ENCODE data around the gene ENPP1. TPM values are rescaled to one million over a fixed set of nuclear protein-coding genes. Genes with fewer than 3 reads are reported as not detected.

Gene ENPP1
- total and polyA plus RNA-seq, 2 experiments from 2014 or later = 34.2 to 53.7 TPM

DNA sequence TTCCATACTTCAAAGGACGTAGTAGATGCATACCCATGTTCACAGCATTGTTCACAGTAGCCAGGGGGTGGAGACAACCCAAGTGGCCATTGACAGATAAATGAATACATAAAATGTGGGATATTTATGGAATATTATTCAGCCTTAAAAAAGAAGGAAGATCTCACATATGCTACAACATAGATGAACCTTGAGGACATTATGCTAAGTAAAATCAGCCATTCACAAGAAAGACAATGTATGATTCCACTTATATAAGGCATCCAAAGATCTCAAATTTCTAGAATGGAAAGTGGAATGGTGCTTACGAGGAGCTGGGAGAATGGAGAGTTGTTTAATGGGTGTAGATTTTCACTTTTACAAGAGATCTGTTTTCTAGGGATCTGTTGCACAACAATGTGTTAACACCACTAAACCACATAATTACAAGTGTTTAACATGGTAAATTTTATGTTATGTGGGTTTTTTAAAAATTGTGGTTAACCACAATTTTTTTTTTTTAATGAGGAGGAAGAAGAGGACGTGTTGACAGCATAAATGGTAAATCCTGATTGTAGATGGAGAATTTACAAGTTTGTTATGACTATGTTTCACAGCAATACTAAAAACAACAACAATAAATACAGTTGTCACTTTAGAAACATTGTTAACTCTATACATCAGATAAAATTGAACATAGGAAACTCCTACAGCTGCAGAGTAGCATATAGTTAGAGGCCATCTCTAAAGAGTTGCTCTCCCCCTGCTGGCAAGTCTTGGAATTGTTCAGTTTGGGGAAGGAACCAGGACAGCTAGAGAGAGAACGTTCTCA is 101.8 kb downstream of the ENPP1 start:
- peak; percentile 72 for DNase-seq
- H2AFZ ChIP-seq = no peak overlapping the region
- no peak overlapping the region for H3K27ac ChIP-seq
- H3K36me3 ChIP-seq (ENCODE audit: low read depth) = no peaks in the 10 kb centered on the region
- peaks cover 2% of the 10 kb centered on the region; the same call in 1 of the 2 replicates for H3K4me1 ChIP-seq (ENCODE audit: insufficient read depth)
- no peaks in the 10 kb centered on the region for H3K79me2 ChIP-seq (ENCODE audit: insufficient read depth)
- no peaks in the 10 kb centered on the region for H3K27me3 ChIP-seq (replicated peaks; ENCODE audit: insufficient read depth)
- no peak overlapping the region for H3K4me2 ChIP-seq (ENCODE audit: unreplicated experiment)
- no peak overlapping the region for H3K4me3 ChIP-seq
- 67 to 74% methylated on average over 4 of the region's 4 CpGs for WGBS, 2 experiments (ENCODE audit: low coverage in 1 of 2, low lambda C conversion rate in 2 of 2, missing lambda C conversion rate in 2 of 2)
- H3K9ac ChIP-seq = no peak overlapping the region
- no peaks in the 10 kb centered on the region for H3F3A ChIP-seq (ENCODE audit: insufficient read depth)
- H3K9me3 ChIP-seq (ENCODE audit: low read depth) = no peaks in the 10 kb centered on the region
- H3K9me2 ChIP-seq (ENCODE audit: insufficient read depth) = no peaks in the 10 kb centered on the region
- in situ Hi-C loops (cut with MboI) = loop anchor here (10.0 to 25.0 kb wide), 2 partner anchors 215 to 878 kb away; partner anchors contain the start of gene SLC18B1
- H4K20me1 ChIP-seq (ENCODE audit: insufficient read depth) = no peaks in the 10 kb centered on the region
- TF ChIP-seq EZH2phosphoT487 (IDR thresholded peaks at IDR 0.05; ENCODE audit: insufficient read depth, low read depth) (0 out of 2 replicates have a peak, but pooled peaks have one; percentile 76), EZH2 (IDR thresholded peaks at IDR 0.05; ENCODE audit: insufficient read depth, poor library complexity, severe bottlenecking) (no peak)

DNA sequence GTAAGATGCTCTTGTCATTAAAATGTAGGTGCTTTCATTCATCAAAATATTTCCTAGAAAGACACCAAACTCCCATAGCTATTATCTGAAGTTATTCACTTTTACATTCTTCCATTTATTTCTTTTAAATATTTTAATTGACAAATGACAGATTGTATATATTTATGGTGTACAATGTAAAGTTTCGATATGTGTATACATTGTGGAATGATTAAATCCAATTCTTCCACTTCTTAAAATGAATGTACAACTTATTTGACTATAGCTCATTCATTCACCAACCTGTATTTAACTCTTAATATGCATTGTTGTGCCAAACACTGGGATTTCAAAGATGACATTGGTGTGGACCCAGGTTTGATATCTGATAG is 102.4 kb downstream of the ENPP1 start:
- Histone ChIP-seq H3K9me3 (ENCODE audit: low read depth) (no peaks in the 10 kb centered on the region), H3K4me1 (ENCODE audit: insufficient read depth) (peaks cover 6% of the 10 kb centered on the region; the same call in 1 of the 2 replicates), H3K36me3 (ENCODE audit: low read depth) (no peaks in the 10 kb centered on the region), H3K4me2 (ENCODE audit: unreplicated experiment) (no peak overlapping the region), H3K27me3 (replicated peaks; ENCODE audit: insufficient read depth) (no peaks in the 10 kb centered on the region), H3K79me2 (ENCODE audit: insufficient read depth) (no peaks in the 10 kb centered on the region), H3K9ac (no peak overlapping the region), H2AFZ (no peak overlapping the region), H3F3A (ENCODE audit: insufficient read depth) (no peaks in the 10 kb centered on the region), H4K20me1 (ENCODE audit: insufficient read depth) (no peaks in the 10 kb centered on the region), H3K27ac (no peak overlapping the region), H3K9me2 (ENCODE audit: insufficient read depth) (no peaks in the 10 kb centered on the region), H3K4me3 (no peak overlapping the region)
- no peak for TF ChIP-seq EZH2phosphoT487 (IDR thresholded peaks at IDR 0.05; ENCODE audit: insufficient read depth, low read depth)
- TF ChIP-seq EZH2 (IDR thresholded peaks at IDR 0.05; ENCODE audit: insufficient read depth, poor library complexity, severe bottlenecking) = no peak
- WGBS, 2 experiments (ENCODE audit: low coverage in 1 of 2, low lambda C conversion rate in 2 of 2, missing lambda C conversion rate in 2 of 2) = 93 to 94% methylated on average over 1 of the region's 1 CpG
- DNase-seq = no peak
- in situ Hi-C loops (cut with MboI) = loop anchor here (10.0 to 25.0 kb wide), 2 partner anchors 215 to 877 kb away; partner anchors contain the start of gene SLC18B1

DNA sequence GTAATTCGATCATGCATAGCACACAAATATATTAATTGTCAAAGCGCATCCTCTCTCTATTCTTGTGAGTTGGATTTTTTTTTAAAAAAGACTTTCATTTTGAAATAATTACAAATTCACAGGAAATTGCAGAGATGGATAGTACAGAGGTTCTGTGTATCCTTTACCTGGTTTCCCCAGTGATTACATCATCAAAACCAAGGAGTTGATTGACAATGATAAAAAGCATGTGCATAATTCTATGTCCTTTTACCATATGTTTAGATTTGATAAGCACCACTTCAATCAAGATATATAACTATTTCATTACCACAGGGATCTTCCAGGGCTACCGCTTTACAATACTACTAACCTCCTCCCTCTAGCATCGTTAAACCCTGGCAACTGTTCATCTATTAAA is 103.1 kb downstream of the ENPP1 start:
- no peak overlapping the region for H3K27ac ChIP-seq
- H3K9me3 ChIP-seq (ENCODE audit: low read depth) = no peaks in the 10 kb centered on the region
- no peaks in the 10 kb centered on the region for H3K79me2 ChIP-seq (ENCODE audit: insufficient read depth)
- H3K27me3 ChIP-seq (replicated peaks; ENCODE audit: insufficient read depth) = no peaks in the 10 kb centered on the region
- H3K4me2 ChIP-seq (ENCODE audit: unreplicated experiment) = no peak overlapping the region
- H3K9me2 ChIP-seq (ENCODE audit: insufficient read depth) = no peaks in the 10 kb centered on the region
- H4K20me1 ChIP-seq (ENCODE audit: insufficient read depth) = no peaks in the 10 kb centered on the region
- WGBS, 2 experiments (ENCODE audit: low coverage in 1 of 2, low lambda C conversion rate in 2 of 2, missing lambda C conversion rate in 2 of 2) = 72 to 74% methylated on average over 4 of the region's 4 CpGs
- in situ Hi-C loops (cut with MboI) = loop anchor here (10.0 to 25.0 kb wide), 2 partner anchors 216 to 876 kb away; partner anchors contain the start of gene SLC18B1
- H3K9ac ChIP-seq = no peak overlapping the region
- H2AFZ ChIP-seq = no peak overlapping the region
- no peak for TF ChIP-seq EZH2 (IDR thresholded peaks at IDR 0.05; ENCODE audit: insufficient read depth, poor library complexity, severe bottlenecking)
- no peak for TF ChIP-seq EZH2phosphoT487 (IDR thresholded peaks at IDR 0.05; ENCODE audit: insufficient read depth, low read depth)
- H3K4me1 ChIP-seq (ENCODE audit: insufficient read depth) = peaks cover 6% of the 10 kb centered on the region; the same call in 1 of the 2 replicates
- H3F3A ChIP-seq (ENCODE audit: insufficient read depth) = no peaks in the 10 kb centered on the region
- no peaks in the 10 kb centered on the region for H3K36me3 ChIP-seq (ENCODE audit: low read depth)
- no peak overlapping the region for H3K4me3 ChIP-seq
- DNase-seq = no peak

DNA sequence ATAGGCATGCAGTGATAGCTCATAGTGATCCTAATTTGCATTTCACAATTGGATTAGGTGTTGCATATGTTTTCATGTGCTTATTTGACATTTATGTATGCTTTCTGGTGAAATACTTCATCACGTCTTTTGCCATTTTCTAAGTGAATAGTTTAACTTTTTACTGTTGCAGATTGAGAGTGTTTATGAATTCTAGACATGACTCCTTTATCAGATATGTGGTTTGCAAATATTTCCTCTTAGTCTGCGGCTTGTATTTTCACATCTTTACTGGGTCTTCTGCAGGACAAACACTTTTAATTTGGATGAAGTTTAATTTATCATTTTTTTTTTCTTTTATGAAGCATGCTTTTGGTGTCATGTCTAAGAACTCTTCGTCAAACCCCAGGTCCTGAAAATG is 104.1 kb downstream of the ENPP1 start:
- H3K27me3 ChIP-seq (replicated peaks; ENCODE audit: insufficient read depth) = no peaks in the 10 kb centered on the region
- no peaks in the 10 kb centered on the region for H3F3A ChIP-seq (ENCODE audit: insufficient read depth)
- H3K9me3 ChIP-seq (ENCODE audit: low read depth) = no peaks in the 10 kb centered on the region
- WGBS, 2 experiments (ENCODE audit: low coverage in 1 of 2, low lambda C conversion rate in 2 of 2, missing lambda C conversion rate in 2 of 2) = 75 to 86% methylated on average over 3 of the region's 3 CpGs
- peaks cover 6% of the 10 kb centered on the region; the same call in 1 of the 2 replicates for H3K4me1 ChIP-seq (ENCODE audit: insufficient read depth)
- in situ Hi-C loops (cut with MboI) = loop anchor here (10.0 to 25.0 kb wide), 2 partner anchors 217 to 875 kb away; partner anchors contain the start of gene SLC18B1
- H3K36me3 ChIP-seq (ENCODE audit: low read depth) = no peaks in the 10 kb centered on the region
- no peaks in the 10 kb centered on the region for H3K79me2 ChIP-seq (ENCODE audit: insufficient read depth)
- no peaks in the 10 kb centered on the region for H3K9me2 ChIP-seq (ENCODE audit: insufficient read depth)
- no peak for TF ChIP-seq EZH2 (IDR thresholded peaks at IDR 0.05; ENCODE audit: insufficient read depth, poor library complexity, severe bottlenecking)
- TF ChIP-seq EZH2phosphoT487 (IDR thresholded peaks at IDR 0.05; ENCODE audit: insufficient read depth, low read depth) = no peak
- no peak overlapping the region for H3K27ac ChIP-seq
- no peak overlapping the region for H3K4me3 ChIP-seq
- no peak overlapping the region for H3K9ac ChIP-seq
- no peaks in the 10 kb centered on the region for H4K20me1 ChIP-seq (ENCODE audit: insufficient read depth)
- no peak overlapping the region for H2AFZ ChIP-seq
- no peak for DNase-seq
- H3K4me2 ChIP-seq (ENCODE audit: unreplicated experiment) = no peak overlapping the region
